Testis (tissue), 2 donors: ENCODE data around the gene ELMOD3.

Source experiments
- CTCF ChIP-seq, 3 experiments: fragments of 450-650 bp in 2 of 3; fragments of 200-600 bp in 1 of 3; sonication (generic) in 1 of 3; IDR thresholded peaks; one replicate each; pipeline ENCODE4 v1.5.1; 2016 to 2019; ENCODE audit warnings: antibody characterized with exemption in 3 of 3, mild to moderate bottlenecking in 2 of 3, moderate library complexity in 1 of 3
- POLR2A ChIP-seq: fragments of 450-650 bp; IDR thresholded peaks from one replicate; pipeline ENCODE4 v1.6.1; 2017; ENCODE audit warnings: antibody characterized with exemption, mild to moderate bottlenecking, moderate library complexity

- no peak for TF ChIP-seq CTCF (IDR thresholded peaks at IDR 0.05)
- no peak for TF ChIP-seq POLR2A
Observed at GRCh38 chr2:85307527-85307897, 47.1 kb upstream of the ELMOD3 start.
